NOMO-1 treated with dmso at 0.1 percent for 144 hours (cell line): ENCODE measurements around the gene NPW.
"Not testable (repeated sequence)": the region's sequence is repeated elsewhere in the genome, so short reads cannot be mapped to it uniquely, and the experiment has no call there.

Experiments
- DNase-seq: peaks from one replicate; lab custom pipeline; 2025; ENCODE audit not compliant: unreplicated experiment; lab: John Stamatoyannopoulos, UW

Gene NPW

GRCh38 chr16:2019921-2020831 is 591 bp downstream of the NPW start:
- DNase-seq, result no peak

- no peak for DNase-seq
Observed at GRCh38 chr16:2022723-2023091, 3.1 kb downstream of the NPW start.

- DNase-seq, result peak; percentile 68
Observed at GRCh38 chr16:2023092-2024031, 3.8 kb downstream of the NPW start.

- DNase-seq, result no peak
Observed at GRCh38 chr16:2024032-2024420, 4.4 kb downstream of the NPW start.

- DNase-seq, result no peak
Observed at GRCh38 chr16:2025251-2025650, 5.7 kb downstream of the NPW start.

GRCh38 chr16:2025878-2026460 is 6.4 kb downstream of the NPW start:
- DNase-seq, result no peak

- DNase-seq, result no peak
Observed at GRCh38 chr16:2026461-2027023, 7.0 kb downstream of the NPW start, which contains the start of gene NHERF2. TSS of gene NHERF2 (plus strand) at chr16:2026902. CDS start at chr16:2027006, 104 bp downstream.

GRCh38 chr16:2027024-2028010 is 7.7 kb downstream of the NPW start:
- DNase-seq, result no peak

- DNase-seq, result no peak
Observed at GRCh38 chr16:2028146-2028545, 8.6 kb downstream of the NPW start.

GRCh38 chr16:2028620-2029220 is 9.1 kb downstream of the NPW start:
- DNase-seq, result no peak

- DNase-seq, result no peak
Observed at GRCh38 chr16:2029350-2029749, 9.8 kb downstream of the NPW start.

GRCh38 chr16:2030036-2030435 is 10.5 kb downstream of the NPW start:
- no peak for DNase-seq

GRCh38 chr16:2031081-2031577 is 11.5 kb downstream of the NPW start:
- DNase-seq, result no peak

GRCh38 chr16:2032285-2033056 is 12.9 kb downstream of the NPW start:
- no peak for DNase-seq

GRCh38 chr16:2033057-2033908 is 13.7 kb downstream of the NPW start:
- DNase-seq, result no peak

GRCh38 chr16:2033909-2034695 is 14.5 kb downstream of the NPW start:
- DNase-seq, result not testable (repeated sequence)
